HG02852 (cell line): Measurements from ENCODE around the gene H2AZ1.

Experiments used
- ATAC-seq: cut with Tn5 transposase; IDR thresholded peaks from one replicate; pipeline ENCODE4 v1.9.1; 2021; ENCODE audit warnings: mild to moderate bottlenecking, moderate library complexity; ENCODE audit not compliant: unreplicated experiment

Gene H2AZ1

GRCh38 chr4:99946356-99947189 is 3.5 kb downstream of the H2AZ1 start, which contains the start of gene DNAJB14:
Gene DNAJB14 (minus strand): TSS chr4:99946618. CDS start chr4:99946571, 47 bp downstream.
- ATAC-seq = peak; percentile 37

GRCh38 chr4:99945718-99946355 is 4.2 kb downstream of the H2AZ1 start:
- peak; percentile 3 for ATAC-seq

GRCh38 chr4:99943904-99944437 is 6.1 kb downstream of the H2AZ1 start:
- ATAC-seq = no peak

GRCh38 chr4:99938243-99938753 is 11.8 kb downstream of the H2AZ1 start:
- no peak for ATAC-seq

DNA sequence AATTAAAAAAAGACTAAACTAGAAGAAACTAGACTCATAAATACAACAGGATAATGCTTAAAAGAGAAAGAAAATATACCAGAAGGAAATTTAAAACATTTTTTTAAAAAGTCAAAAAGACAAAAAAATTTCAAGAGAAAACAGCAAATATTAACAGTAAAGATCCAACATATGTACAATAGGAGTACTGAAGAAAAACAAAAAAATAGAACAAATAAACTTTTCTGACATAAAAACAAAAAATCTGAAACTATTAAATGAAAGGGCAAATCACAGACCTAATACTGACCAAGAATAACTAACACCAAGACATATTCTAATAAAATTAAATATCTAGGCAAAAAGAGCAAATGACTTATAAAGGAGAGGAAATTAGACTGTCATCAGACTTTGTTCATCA is 15.2 kb downstream of the H2AZ1 start:
- ATAC-seq = no peak

- no peak for ATAC-seq
Observed at GRCh38 chr4:99927566-99927965, 22.5 kb downstream of the H2AZ1 start.

- no peak for ATAC-seq
Observed at GRCh38 chr4:99921174-99921573, 28.9 kb downstream of the H2AZ1 start.

GRCh38 chr4:99918656-99919055 is 31.4 kb downstream of the H2AZ1 start:
- ATAC-seq = no peak

- ATAC-seq = no peak
Observed at GRCh38 chr4:99917575-99917974, 32.5 kb downstream of the H2AZ1 start.

DNA sequence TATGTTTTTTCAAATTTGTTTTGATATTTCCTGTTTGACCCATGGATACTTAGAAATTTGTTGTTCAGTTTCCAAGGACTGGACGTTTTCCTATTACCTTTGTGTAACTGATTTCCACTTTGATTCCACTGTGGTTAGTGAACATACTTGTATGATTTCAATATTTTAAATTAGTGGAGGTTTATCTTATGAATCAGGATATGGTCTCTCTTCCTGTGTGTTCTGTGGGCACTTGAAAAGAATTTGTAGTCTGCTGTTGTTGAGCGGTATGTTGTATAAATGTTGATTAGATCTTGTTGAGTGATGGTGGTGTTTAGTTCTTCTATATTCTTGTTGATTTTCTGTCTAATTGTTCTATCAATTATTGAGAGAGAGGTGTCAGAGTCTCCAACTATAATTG is 34.6 kb downstream of the H2AZ1 start:
- no peak for ATAC-seq
